ENCODE measurements around the gene GINS1. TPM values are rescaled to one million over a fixed set of nuclear protein-coding genes. Genes with fewer than 3 reads are reported as not detected.

The GINS1 gene
- total and polyA plus RNA-seq, 2 donors (not counting 1 experiment from before 2014, with no cell fraction given) = 0.61 to 2.0 TPM

GRCh38 chr20:25394276-25394675 lies 13.2 kb upstream of the GINS1 start:
- no peak for DNase-seq
- no peak overlapping the region for H3K4me2 ChIP-seq (replicated peaks; ENCODE audit: low read depth, low read length, poor library complexity, severe bottlenecking)

GRCh38 chr20:25394996-25395395 lies 12.5 kb upstream of the GINS1 start:
- no peaks in the 10 kb centered on the region for H3K9me3 Mint-ChIP-seq (ENCODE audit: insufficient read depth)
- no peak overlapping the region for H3K4me2 ChIP-seq (replicated peaks; ENCODE audit: low read depth, low read length, poor library complexity, severe bottlenecking)
- ChIA-PET CTCF (interaction anchor here (0.6 to 1.8 kb wide), 6 partner anchors 12 to 330 kb away, joined by 3 to 7 read pairs (median 4); partner anchors contain the start of gene GINS1), POLR2A (no interaction called here)
- H3K27me3 ChIP-seq (replicated peaks in 1 of 4; ENCODE audit: control extremely low read depth in 1 of 4, control insufficient read depth in 3 of 4, insufficient read depth in 4 of 4, low read length in 3 of 4) = no peaks in the 10 kb centered on the region
- no peak overlapping the region for H2AFZ ChIP-seq (ENCODE audit: insufficient read depth, low read depth, low read length, poor library complexity, severe bottlenecking)
- no peaks in the 10 kb centered on the region for H3K9me3 ChIP-seq (ENCODE audit: control extremely low read depth in 1 of 3, control insufficient read depth in 2 of 3, insufficient read depth in 1 of 3, low read length in 2 of 3)
- TF ChIP-seq EZH2 (IDR thresholded peaks at IDR 0.05; ENCODE audit: borderline replicate concordance, insufficient read depth, low read depth, low read length, poor library complexity, severe bottlenecking) (no peak), CTCF (IDR thresholded peaks at IDR 0.05) (no peak)
- H3K4me1 Mint-ChIP-seq = peaks cover 11% of the 10 kb centered on the region
- WGBS (ENCODE audit: insufficient coverage) = 76% methylated on average over 2 of the region's 6 CpGs
- H3K79me2 ChIP-seq (ENCODE audit: control insufficient read depth, insufficient read depth, low read length) = peaks cover 3% of the 10 kb centered on the region
- no peak overlapping the region for H3K27ac ChIP-seq (ENCODE audit: low read length in 2 of 2)
- no peak for DNase-seq
- intact Hi-C loops (cut with micrococcal nuclease) = loop anchor here (5.0 kb wide), 1 partner anchor 1973 kb away; the partner anchor contains the start of gene NAPB
- H3K27ac Mint-ChIP-seq = no peak overlapping the region
- ATAC-seq (ENCODE audit: low read depth) = no peak
- H3K27me3 Mint-ChIP-seq = peaks cover 8% of the 10 kb centered on the region
- H4K20me1 ChIP-seq (ENCODE audit: control insufficient read depth, insufficient read depth, low read length, poor library complexity, severe bottlenecking) = no peaks in the 10 kb centered on the region
- no peaks in the 10 kb centered on the region for H3K36me3 ChIP-seq (replicated peaks in 1 of 2; ENCODE audit: control extremely low read depth in 1 of 2, control insufficient read depth in 1 of 2, extremely low read depth in 1 of 2, insufficient read depth in 2 of 2, low read length in 1 of 2)
- H3K4me3 ChIP-seq (ENCODE audit: control extremely low read depth in 1 of 5, extremely low read depth in 1 of 5, insufficient read depth in 1 of 5, low read depth in 2 of 5, low read length in 4 of 5) = no peak overlapping the region
- no peak overlapping the region for H3K9ac ChIP-seq (ENCODE audit: low read length)
- H3K4me1 ChIP-seq (ENCODE audit: control insufficient read depth in 2 of 2, insufficient read depth in 2 of 2, low read length in 2 of 2) = no peaks in the 10 kb centered on the region
- no peak overlapping the region for H3K4me3 Mint-ChIP-seq

More at GRCh38 chr20:25394276-25394675, 13.2 kb upstream of the GINS1 start:
- 54% methylated on average over 2 of the region's 5 CpGs for WGBS (ENCODE audit: insufficient coverage)
- no peak overlapping the region for H3K4me3 Mint-ChIP-seq
- no peaks in the 10 kb centered on the region for H4K20me1 ChIP-seq (ENCODE audit: control insufficient read depth, insufficient read depth, low read length, poor library complexity, severe bottlenecking)
- no peaks in the 10 kb centered on the region for H3K9me3 Mint-ChIP-seq (ENCODE audit: insufficient read depth)
- H3K4me1 Mint-ChIP-seq = peaks cover 15% of the 10 kb centered on the region
- TF ChIP-seq EZH2 (IDR thresholded peaks at IDR 0.05; ENCODE audit: borderline replicate concordance, insufficient read depth, low read depth, low read length, poor library complexity, severe bottlenecking) (no peak), CTCF (IDR thresholded peaks at IDR 0.05) (no peak)
- H3K27me3 ChIP-seq (replicated peaks in 1 of 4; ENCODE audit: control extremely low read depth in 1 of 4, control insufficient read depth in 3 of 4, insufficient read depth in 4 of 4, low read length in 3 of 4) = no peaks in the 10 kb centered on the region
- peaks cover 4% of the 10 kb centered on the region for H3K27me3 Mint-ChIP-seq
- intact Hi-C loops (cut with micrococcal nuclease) = loop anchor here (5.0 kb wide), 1 partner anchor 1972 kb away; the partner anchor contains the start of gene NAPB
- no peak overlapping the region for H3K9ac ChIP-seq (ENCODE audit: low read length)
- H3K9me3 ChIP-seq (ENCODE audit: control extremely low read depth in 1 of 3, control insufficient read depth in 2 of 3, insufficient read depth in 1 of 3, low read length in 2 of 3) = no peaks in the 10 kb centered on the region
- H3K27ac ChIP-seq (ENCODE audit: low read length in 2 of 2) = no peak overlapping the region
- H3K4me3 ChIP-seq (ENCODE audit: control extremely low read depth in 1 of 5, extremely low read depth in 1 of 5, insufficient read depth in 1 of 5, low read depth in 2 of 5, low read length in 4 of 5) = no peak overlapping the region
- no peak overlapping the region for H3K27ac Mint-ChIP-seq
- H3K79me2 ChIP-seq (ENCODE audit: control insufficient read depth, insufficient read depth, low read length) = peaks cover 10% of the 10 kb centered on the region
- no peaks in the 10 kb centered on the region for H3K36me3 ChIP-seq (replicated peaks in 1 of 2; ENCODE audit: control extremely low read depth in 1 of 2, control insufficient read depth in 1 of 2, extremely low read depth in 1 of 2, insufficient read depth in 2 of 2, low read length in 1 of 2)
- no peak overlapping the region for H2AFZ ChIP-seq (ENCODE audit: insufficient read depth, low read depth, low read length, poor library complexity, severe bottlenecking)
- CTCF ChIA-PET = interaction anchor here (0.7 kb wide), 1 partner anchor 13 kb away, joined by 3 read pairs; the partner anchor contains the start of gene GINS1
- POLR2A ChIA-PET = no interaction called here
- peaks cover 4 to 5% of the 10 kb centered on the region in 2 donors for H3K4me1 ChIP-seq (ENCODE audit: control insufficient read depth in 2 of 2, insufficient read depth in 2 of 2, low read length in 2 of 2)
- ATAC-seq (ENCODE audit: low read depth) = no peak

All from B cell (primary cell).